Retinal pigment epithelial cell (primary cell): ENCODE data around the gene CTBP2.

Experiments used
- DNase-seq: peaks from one replicate; pipeline ENCODE4 v3.0.0-alpha.2; 2010; ENCODE audit warnings: low read depth
- H3K4me3 ChIP-seq: 2 replicates; pipeline ENCODE4 v1.5.1; 2011; ENCODE audit warnings: mild to moderate bottlenecking, low read length, control low read depth, moderate library complexity
- CTCF ChIP-seq: conservative IDR thresholded peaks from 2 replicates; pipeline ENCODE4 v1.5.1; 2011; ENCODE audit warnings: low read depth, low read length, control low read depth, inconsistent platforms

Gene CTBP2

GRCh38 chr10:125026036-125026931 is 134.1 kb downstream of the CTBP2 start:
- no peak for TF ChIP-seq CTCF
- no peak overlapping the region for H3K4me3 ChIP-seq
- DNase-seq, result no peak

GRCh38 chr10:125025341-125025740 is 135.0 kb downstream of the CTBP2 start:
- DNase-seq, result no peak
- TF ChIP-seq CTCF, result no peak
- H3K4me3 ChIP-seq, result no peak overlapping the region

GRCh38 chr10:125024497-125025234 is 135.7 kb downstream of the CTBP2 start:
- peak overlapping the region; percentile 31 for H3K4me3 ChIP-seq
- TF ChIP-seq CTCF, result no peak
- DNase-seq, result no peak

- TF ChIP-seq CTCF, result no peak
- DNase-seq, result no peak
- peak overlapping the region; percentile 31 for H3K4me3 ChIP-seq
Measured at GRCh38 chr10:125023862-125024496, 136.4 kb downstream of the CTBP2 start.

GRCh38 chr10:125023255-125023654 is 137.1 kb downstream of the CTBP2 start:
- no peak for DNase-seq
- no peak for TF ChIP-seq CTCF
- no peak overlapping the region for H3K4me3 ChIP-seq

GRCh38 chr10:125022671-125023070 is 137.7 kb downstream of the CTBP2 start:
- DNase-seq, result no peak
- H3K4me3 ChIP-seq, result no peak overlapping the region
- no peak for TF ChIP-seq CTCF
